GM18873 (cell line): ENCODE data around the gene TEX50.
"Not testable (repeated sequence)": the region's sequence is repeated elsewhere in the genome, so short reads cannot be mapped to it uniquely, and the experiment has no call there.

Experiments used
- ATAC-seq: cut with Tn5 transposase; IDR thresholded peaks from one replicate; pipeline ENCODE4 v1.9.1; 2021; ENCODE audit warnings: mild to moderate bottlenecking, moderate library complexity, moderate number of reproducible peaks; ENCODE audit not compliant: unreplicated experiment, low FRiP score

The TEX50 gene, protein sequence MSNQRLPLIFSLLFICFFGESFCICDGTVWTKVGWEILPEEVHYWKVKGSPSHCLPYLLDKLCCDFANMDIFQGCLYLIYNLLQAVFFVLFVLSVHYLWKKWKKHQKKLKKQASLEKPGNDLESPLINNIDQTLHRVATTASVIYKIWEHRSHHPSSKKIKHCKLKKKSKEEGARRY

DNA sequence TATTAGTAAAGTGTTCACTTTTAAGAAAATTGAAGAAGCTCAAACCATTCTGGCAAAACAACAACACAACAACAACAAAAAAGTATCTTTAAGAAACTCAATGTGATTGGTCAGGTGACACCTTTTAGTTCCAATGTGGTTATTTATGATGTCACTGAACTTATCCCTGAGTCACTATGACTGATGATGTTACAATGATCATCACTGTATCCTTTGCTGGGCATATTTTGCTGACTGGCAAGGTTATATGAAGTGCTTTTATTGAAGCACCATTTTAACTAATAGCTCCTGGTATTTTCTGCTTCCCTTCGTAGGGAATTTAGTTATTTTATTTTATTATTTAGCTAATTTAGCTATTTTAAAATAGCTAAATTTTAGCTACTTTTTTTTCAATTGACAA, at the start of gene TEX50:
Gene TEX50 (plus strand): TSS at position 223 of the 400 bp plus-strand sequence. CDS start 184 bp downstream, outside the sequence.
- no peak for ATAC-seq

DNA sequence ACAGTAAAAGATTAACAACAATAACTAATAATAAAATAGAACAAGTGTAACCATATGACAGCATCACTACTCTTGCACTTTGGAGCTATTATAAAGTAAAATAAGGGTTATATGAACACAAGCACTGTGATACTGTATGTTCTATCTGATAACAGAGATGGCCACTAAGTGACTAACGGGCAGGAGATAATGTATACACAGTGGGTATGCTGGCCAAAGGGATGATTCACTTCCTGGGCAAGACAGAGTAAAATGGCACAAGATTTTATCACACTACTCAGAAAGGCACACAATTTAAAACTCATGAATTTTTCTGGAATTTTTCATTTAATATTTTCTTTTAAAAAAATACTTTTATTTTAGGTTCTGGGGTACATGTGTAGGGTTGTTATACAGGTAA, 44.6 kb upstream of the TEX50 start:
- ATAC-seq = no peak

DNA sequence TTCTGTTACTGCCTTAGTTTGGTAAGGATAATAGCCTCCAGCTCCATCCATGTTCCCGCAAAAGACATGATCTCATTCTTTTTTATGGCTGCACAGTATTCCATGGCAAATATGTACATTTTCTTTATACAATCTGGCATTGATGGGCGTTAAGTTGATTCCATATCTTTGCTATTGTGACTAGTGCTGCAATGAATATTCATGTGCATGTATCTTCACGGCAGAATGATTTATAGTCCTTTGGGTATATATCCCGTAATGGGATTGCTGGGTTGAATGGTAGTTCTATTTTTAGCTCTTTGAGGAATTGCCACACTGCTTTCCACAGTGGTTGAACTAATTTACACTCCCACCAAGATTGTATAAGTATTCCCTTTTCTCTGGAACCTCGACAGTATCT, 44.0 kb upstream of the TEX50 start:
- ATAC-seq = not testable (repeated sequence)

DNA sequence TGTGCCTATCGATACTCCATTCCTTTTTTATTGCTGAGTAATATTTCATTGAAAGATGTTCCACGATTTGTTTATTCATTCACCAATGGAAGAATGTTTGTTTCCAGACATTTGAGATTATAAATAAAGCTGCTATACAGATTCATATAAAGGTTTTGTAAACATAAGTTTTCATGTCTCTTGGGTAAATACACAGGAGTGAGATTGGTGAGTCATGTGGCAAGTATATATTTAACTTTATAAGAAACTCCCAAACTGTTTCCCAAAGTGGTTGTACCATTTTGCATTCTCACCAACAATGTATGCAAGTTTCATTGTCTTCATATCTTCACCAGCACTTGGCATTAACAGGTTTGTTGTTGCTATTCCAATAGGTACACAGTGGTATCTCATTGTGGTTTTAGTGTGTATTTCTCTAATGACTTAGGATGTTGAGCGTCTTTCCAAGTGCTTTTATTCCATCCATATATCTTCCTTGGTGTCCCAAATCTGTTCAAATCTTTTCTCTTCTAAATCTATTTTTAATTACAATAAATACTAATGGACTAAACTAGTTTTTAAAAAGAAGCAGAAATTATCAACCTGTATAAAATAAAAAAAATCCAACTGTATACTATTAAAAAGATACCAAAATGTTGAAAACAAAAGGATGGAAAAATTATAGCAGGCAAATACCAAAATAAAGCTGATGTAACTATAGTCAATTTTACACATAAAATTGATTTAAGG, 38.9 kb upstream of the TEX50 start:
- no peak for ATAC-seq

DNA sequence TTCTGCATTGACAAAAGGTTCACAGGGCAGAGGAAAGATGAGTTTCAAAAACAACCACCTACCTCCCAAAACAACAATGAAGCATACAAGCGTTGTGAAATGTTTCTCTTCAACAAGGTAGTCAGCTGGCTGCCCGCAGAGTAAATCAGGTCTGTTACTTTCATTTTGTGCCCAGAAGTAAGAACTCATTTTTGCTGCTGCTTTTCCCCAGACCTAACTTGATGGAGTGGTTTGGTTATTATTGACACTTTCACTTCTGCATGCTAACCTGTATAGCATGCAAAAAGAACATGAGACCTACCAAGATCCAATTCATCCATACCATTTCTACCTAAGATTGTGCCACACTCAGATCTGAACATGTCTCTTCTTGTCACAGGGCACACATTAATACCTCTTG, 33.5 kb upstream of the TEX50 start:
- no peak for ATAC-seq

DNA sequence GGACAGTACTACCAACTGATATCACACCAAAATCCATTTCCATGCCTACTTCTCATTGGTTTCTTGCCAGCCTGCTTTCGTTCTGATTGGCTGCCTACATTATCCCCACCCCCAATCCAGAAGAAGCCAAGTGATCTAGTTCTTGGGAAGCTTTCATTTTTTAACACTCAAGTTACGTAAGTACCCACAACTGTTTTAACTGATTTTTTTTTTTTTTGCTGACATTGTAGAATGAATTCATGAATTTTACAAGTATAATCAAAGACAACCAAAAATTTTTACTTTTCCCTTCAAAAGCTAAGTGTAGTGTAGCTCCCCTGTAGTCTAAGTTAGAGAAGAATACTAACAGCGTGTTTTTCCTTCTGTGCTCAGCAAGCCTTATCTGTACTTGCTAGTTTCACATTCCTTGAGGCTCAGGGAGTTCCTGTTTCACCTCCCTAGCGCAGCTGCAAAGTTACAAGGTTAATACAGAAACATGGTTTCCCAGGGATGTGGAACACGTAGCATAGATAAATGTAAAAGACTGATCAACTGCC, 32.0 kb upstream of the TEX50 start, which contains the start of gene SLC9C2:
Gene SLC9C2 (minus strand): TSS at position 17 of the 536 bp plus-strand sequence. CDS start 1,296 bp downstream, outside the sequence.
- ATAC-seq = no peak

DNA sequence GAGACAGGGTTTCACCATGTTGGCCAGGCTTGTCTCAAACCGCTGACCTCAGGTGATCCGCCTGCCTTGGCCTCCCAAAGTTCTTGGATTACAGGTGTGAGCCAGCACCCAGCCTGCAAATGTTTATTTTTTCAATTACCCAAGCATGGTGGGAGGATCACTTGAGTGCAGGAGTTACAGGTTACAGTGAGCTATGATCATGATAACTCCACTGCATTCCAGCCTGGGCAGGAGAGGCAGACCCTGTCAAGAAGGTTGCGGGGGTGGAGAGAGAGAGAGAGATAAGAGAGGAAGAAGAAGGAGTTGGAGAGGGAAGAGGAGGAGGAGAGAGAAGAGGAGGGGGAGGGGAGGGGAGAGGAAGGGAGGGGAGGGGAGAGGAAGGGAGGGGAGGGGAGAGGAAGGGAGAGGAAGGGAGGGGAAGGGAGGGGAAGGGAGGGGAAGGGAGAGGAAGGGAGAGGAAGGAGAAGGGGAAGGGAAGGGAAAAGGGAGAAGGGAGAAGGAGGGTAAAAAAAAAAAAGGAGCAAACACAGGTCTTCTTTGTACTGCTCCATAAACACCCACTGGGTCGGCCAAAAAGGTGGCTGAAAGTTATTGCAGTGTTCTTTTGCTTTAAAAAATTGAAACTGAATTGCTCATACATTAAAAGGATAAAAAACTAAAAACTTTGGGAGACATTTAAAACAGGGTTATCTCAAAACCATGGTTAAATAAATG, 26.5 kb upstream of the TEX50 start:
- no peak for ATAC-seq

DNA sequence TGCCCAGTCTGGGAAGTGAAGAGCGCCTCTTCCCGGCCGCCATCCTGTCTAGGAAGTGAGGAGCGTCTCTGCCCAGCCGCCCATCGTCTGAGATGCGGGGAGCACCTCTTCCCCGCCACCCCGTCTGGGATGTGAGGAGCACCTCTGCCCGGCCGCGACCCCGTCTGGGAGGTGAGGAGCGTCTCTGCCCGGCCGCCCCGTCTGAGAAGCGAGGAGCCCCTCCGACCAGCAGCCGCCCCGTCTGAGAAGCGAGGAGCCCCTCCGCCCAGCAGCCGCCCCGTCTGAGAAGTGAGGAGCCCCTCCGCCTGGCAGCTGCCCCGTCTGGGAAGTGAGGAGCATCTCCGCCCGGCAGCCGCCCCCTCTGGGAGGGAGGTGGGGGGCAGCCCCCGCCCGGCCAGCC, 22.1 kb upstream of the TEX50 start:
- ATAC-seq = not testable (repeated sequence)

DNA sequence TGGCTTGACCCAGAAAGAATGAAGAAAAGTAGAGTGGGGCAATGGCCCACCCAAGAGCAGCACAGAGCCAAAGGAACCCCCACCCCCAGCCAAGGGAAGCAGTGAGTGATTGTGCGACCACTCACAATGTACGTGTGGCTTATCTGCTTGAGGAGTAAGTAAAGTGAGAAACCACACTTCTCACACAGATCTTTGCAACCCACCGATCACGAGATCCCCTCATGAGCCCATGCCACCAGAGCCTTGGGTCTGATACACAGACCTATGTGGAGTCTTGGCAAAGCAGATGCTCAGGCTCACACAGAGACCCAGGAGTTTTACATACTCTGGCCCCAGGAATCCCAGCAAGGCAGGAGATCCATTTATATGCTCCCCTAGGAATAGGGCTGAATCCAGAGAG, 18.3 kb upstream of the TEX50 start:
- no peak for ATAC-seq

DNA sequence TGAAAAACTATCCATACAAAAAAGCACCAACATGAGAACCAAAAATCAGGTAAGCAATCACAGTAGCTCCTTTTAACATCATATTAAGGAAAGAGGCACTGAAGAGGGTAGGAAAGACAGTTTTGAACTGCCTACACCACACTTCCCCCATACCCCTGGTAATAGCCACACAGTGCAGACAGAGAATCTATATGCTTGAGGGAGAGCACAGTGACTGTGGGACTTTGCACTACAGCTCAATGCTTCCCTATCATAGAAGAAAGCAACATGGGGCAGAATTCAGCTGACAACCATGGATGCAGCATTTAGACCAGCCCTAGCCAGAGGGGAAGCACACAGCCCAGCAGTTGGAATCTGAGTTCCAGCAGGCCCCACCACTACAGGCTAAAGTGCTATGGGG, 7.9 kb upstream of the TEX50 start:
- ATAC-seq = no peak

DNA sequence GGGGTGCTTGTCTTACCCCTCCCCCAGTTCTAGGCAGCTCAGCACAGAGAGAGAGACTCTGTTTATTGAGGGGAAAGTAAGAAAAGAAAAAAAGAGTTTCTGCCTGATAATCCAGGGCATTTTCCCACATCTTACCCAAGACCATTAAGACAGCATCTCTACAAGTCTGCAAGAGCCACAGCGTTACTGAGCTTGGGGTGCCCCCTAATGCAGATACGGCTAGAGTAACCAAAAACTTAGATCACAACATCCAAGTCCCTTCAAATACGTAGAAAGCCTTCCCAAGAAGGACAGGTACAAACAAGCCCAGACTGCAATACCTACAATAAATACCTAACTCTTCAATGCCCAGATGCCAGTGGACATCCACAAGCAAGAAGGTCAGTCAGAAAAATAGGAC, 6.2 kb upstream of the TEX50 start:
- ATAC-seq = no peak

DNA sequence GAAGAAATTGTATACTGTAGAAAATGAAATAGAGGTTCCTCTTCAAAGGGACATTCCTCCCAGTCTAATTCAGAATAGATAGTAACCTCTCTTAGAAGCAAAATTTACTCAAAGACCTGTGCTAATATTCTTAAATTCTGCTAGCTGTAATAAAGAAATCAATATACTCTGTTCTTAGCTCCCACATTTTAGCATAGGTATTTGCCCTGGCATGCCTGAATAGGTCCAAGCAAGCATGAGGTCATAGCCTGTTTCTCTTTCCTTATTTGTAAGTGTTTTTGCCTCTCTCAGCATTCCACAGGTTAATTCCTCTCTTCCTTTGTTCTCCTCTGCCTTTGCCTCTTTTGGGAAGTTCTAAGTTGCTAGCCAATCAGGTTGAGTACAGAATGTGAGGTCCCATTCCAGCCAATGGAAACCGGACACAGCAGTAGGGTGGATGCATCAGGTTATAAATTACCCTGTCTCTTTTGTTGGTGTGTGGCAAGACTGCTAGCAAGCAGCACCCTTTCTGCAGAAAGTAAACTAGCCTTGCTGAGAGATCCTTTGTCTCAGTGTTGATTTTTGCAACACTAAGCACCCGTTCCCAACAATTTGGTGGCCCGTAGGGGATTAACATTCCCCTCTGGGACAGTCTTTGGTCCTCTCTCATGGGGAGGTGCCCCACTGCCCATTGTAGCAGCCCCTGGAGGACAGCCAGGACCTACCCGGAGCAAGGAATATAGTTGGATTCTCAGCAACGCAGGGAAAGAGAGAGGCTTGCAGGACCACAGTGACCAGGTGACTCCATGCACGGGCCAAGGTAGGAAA, 2.3 kb downstream of the TEX50 start:
- ATAC-seq = not testable (repeated sequence)

DNA sequence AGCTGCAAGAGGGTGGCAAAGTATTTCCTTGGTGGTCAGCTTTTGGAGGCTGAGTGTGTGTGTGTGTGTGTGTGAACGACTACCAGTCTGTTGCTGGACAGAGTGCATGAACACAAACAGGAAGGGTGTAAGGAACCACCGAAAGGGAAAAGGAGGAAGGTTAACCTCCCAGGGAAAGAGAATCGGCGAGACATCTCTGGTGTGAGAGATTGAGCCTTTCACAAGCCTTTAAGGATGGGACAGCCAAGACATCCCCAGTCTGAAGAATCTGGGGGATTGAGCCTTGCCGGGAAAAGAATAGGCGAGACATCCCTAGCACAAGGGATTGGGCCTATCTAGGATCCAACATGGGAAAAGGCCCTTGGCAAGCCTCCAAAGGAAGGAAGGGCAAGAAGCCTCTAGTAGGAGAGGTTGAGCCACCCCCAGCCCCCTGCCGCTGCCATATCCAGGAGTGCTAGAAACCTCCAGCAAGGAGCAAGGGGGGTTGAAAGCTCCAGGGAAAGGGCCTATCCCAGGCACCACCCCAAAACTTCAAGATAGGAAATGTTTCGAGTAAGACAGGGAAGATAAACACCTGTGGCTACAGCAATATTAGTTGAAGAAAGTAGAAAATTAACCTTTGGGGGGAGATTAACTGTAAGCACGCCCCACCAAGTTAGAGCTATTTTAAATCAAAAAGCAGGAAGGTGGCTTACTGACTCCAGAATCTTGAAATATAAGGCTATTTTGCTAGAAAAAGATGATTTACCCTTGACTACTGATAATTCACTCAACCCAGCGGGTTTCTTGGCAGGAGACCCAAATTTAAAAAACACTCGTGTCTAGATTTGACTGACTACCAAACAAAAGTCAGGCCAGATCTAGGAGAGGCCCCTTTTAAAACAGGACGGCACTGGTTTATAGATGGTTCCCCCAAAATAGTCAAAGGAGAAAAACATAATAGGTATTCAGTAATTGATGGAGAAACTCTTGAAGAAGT, 3.2 kb downstream of the TEX50 start:
- ATAC-seq = no peak

DNA sequence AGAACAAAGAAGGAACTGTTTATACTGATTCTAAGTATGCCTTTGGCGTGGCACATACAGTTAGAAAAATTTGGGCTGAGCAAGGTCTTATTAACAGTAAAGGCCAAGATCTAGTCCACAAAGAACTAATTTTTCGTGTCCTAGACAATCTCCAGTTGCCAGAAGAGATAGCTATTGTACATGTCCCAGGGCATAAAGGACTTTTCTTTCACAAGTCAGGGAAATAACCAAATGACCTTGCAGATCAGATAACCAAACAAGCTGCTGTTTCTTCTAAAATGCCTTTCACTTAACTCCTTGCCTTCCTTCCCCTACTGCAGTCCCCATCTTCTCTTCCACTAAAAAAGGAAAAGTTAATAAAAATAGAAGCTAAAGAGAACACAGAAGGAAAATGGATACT, 4.0 kb downstream of the TEX50 start:
- ATAC-seq = no peak

DNA sequence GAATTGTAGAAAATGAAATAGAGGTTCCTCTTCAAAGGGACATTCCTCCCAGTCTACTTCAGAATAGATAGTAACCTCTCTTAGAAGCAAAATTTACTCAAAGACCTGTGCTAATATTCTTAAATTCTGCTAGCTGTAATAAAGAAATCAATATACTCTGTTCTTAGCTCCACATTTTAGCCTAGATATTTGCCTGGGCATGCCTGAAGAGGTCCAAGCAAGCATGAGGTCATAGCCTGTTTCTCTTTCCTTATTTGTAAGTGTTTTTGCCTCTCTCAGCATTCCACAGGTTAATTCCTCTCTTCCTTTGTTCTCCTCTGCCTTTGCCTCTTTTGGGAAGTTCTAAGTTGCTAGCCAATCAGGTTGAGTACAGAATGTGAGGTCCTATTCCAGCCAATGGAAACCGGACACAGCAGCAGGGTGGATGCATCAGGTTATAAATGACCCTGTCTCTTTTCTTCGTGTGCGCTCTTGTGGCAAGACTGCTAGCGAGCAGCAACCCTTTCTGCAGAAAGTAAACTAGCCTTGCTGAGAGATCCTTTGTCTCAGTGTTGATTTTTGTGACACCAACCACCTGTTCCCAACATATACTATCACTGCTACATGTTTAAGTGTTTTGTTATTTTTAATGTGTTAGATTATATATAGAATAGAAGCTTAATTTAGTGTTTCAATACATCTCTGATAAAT, 7.5 kb downstream of the TEX50 start:
- not testable (repeated sequence) for ATAC-seq

DNA sequence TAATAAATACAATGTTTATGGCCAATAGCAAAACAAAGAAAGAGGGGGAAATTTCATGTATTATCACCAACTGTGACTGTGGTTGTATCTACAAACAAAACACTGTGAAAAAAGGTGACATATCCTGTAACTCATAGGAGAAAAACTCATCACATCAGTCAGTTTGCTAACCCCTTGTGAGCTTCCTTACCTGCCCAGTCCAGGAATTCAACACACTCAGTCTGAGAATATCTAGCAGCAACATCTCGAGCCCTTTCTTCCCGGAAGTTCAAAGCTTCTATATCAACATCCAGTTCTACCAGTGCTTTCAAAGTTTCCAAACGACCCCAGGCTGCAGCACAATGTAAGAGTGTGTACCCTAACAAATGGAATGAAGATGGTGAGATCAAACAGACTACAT, 11.5 kb downstream of the TEX50 start:
- ATAC-seq = no peak

DNA sequence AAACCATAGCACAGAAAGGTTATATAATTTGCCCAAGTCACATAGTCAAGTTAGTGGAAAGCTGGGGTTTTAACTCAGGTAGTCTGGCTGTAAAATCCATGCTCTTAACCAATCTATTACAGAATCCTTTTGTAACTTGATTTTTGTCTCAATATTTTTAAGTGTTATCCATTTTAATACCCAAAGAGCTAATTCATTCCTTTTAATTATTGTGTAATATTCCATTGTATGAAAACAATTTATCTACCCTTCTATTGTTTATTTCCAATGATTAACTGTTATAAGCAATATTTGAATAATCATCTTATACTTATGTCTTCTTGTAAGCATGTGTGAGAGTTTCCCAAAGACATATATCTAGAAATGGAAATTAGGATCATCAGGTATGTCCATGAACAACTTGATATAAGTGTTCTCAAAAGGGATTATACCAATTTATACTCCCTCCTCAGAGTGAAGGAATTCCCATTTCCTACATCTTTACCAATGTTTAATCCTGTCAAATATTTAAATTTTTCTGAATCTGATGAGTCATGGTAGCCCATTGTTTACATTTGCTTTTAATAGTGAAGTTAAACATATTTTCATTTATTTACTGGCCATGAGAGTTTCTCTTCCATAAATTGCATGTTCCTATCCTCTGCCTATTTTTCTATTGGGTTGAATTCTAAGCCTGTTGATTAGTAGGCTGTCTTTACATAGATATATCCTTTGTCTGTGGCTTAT, 13.9 kb downstream of the TEX50 start:
- no peak for ATAC-seq

DNA sequence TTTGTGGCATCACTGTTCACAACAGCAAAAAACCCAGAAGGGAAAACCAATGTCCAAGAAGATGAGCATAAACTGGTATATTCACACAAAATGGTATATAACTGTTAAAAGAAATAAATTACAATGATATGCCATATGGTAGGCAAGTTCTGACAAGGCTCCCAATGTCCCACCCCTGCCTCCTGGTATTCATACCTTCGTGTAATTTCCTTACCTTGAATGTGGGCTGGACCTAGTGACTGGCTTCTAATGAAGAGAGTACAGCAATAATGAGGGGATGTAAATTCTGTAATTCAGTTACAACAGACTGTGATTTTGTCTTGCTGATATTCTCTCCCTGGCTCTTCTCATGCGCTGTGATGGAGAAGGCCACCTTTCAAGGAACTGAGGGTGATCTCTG, 25.2 kb downstream of the TEX50 start:
- ATAC-seq = no peak
